ENCODE measurements around the gene EPB41L4B. TPM values are rescaled to one million over a fixed set of nuclear protein-coding genes. Genes with fewer than 3 reads are reported as not detected.
"Not testable (repeated sequence)": the region's sequence is repeated elsewhere in the genome, so short reads cannot be mapped to it uniquely, and the experiment has no call there.

The EPB41L4B gene
- total RNA-seq, 4 donors from 2014 or later: 56.4 to 72.7 (median 71.0) TPM

DNA sequence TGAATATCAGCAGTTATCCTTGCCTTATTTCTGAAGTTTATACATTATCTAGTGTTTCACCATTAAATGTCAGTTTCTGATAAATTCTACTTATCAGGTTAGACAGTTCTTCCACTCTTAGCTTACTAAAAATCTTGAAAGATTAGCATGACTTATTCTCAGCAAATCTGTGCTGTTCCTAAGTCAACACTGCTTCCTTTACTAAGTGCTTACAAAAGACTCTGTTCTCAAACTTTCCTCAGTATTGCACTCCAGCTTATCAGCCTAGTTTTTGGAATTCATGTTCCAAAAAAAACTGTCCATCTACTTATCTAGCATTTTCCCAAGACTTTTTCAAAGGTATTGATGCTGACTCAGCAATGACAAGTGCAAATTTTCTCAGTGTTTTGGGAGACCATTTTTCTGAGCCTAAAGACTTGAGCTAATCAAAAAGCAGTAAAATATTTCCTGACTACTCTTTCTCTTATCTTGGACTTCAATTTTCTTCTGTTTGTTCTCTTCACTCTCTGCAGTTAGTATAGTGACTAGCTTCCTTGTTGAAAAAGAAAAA, 92.7 kb downstream of the EPB41L4B start:
- TF ChIP-seq POLR2A (IDR thresholded peaks at IDR 0.05): no peak
- TF ChIP-seq, protein P1, sequence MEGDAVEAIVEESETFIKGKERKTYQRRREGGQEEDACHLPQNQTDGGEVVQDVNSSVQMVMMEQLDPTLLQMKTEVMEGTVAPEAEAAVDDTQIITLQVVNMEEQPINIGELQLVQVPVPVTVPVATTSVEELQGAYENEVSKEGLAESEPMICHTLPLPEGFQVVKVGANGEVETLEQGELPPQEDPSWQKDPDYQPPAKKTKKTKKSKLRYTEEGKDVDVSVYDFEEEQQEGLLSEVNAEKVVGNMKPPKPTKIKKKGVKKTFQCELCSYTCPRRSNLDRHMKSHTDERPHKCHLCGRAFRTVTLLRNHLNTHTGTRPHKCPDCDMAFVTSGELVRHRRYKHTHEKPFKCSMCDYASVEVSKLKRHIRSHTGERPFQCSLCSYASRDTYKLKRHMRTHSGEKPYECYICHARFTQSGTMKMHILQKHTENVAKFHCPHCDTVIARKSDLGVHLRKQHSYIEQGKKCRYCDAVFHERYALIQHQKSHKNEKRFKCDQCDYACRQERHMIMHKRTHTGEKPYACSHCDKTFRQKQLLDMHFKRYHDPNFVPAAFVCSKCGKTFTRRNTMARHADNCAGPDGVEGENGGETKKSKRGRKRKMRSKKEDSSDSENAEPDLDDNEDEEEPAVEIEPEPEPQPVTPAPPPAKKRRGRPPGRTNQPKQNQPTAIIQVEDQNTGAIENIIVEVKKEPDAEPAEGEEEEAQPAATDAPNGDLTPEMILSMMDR (IDR thresholded peaks at IDR 0.05): no peak
- intact Hi-C loops (cut with DNase I): no loop called here
- DNase-seq: no peak
- Histone ChIP-seq H3K9me3 (no peaks in the 10 kb centered on the region), H3K27me3 (no peaks in the 10 kb centered on the region), H3K4me3 (replicated peaks in 1 of 3) (no peak overlapping the region), H3K27ac (peak overlapping the region; percentile 56 to 75 (median 60)), H3K36me3 (no peaks in the 10 kb centered on the region), H3K4me1 (peaks cover 16 to 39% of the 10 kb centered on the region in 2 donors)

DNA sequence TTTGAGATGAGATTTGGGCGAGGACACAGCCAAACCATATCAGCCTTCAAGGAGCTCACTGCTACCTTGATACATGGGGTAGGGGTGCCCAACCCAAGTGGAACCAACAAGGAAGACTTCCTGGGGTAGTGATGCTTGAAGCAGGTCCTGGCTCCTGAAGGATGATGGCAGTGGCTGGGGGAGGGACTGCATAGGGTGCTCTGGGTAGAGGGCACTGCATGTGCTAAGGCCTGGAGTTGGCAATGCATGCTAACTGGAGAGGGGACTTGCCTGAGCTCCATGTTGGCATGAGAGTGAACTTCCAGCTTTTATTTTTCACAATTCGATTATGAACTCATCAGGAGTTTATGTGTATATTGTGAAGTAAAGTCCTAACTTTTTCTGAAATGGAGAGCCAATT, 95.2 kb downstream of the EPB41L4B start:
- Histone ChIP-seq H3K9me3 (no peaks in the 10 kb centered on the region), H3K27me3 (no peaks in the 10 kb centered on the region), H3K36me3 (no peaks in the 10 kb centered on the region), H3K4me1 (peaks cover 16 to 28% of the 10 kb centered on the region in 2 donors), H3K27ac (no peak overlapping the region), H3K4me3 (replicated peaks in 1 of 3) (no peak overlapping the region)
- intact Hi-C loops (cut with DNase I): no loop called here
- 64 to 90% methylated on average over 2 of the region's 2 CpGs for WGBS, 2 donors
- no peak for DNase-seq
- no peak for TF ChIP-seq POLR2A (IDR thresholded peaks at IDR 0.05)
- TF ChIP-seq, protein P1 (IDR thresholded peaks at IDR 0.05): no peak

DNA sequence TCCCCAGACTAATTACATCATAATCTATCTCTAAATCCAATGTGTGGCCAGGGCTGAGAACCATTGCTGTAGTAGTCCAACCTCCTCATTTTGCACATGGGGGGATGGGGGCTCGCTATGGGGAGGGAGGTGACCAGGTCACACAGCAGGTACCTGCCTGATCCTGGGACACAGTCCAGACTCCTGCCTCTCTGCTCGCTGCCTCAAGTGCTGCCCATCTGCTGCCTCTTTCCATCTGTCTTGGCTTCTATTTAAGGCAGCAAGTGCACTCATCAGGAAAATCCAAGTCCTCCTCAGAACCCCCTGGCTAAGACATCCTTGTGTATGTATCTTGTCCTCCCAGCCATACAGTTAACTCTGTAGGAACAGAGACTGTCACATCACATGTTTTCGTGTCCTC, 96.1 kb downstream of the EPB41L4B start:
- 78 to 90% methylated on average over 3 of the region's 3 CpGs for WGBS, 2 donors
- Histone ChIP-seq H3K4me3 (replicated peaks in 1 of 3) (no peak overlapping the region), H3K36me3 (no peaks in the 10 kb centered on the region), H3K27me3 (no peaks in the 10 kb centered on the region), H3K4me1 (peaks cover 8 to 21% of the 10 kb centered on the region in 2 donors), H3K27ac (no peak overlapping the region), H3K9me3 (no peaks in the 10 kb centered on the region)
- DNase-seq: no peak
- intact Hi-C loops (cut with DNase I): no loop called here
- TF ChIP-seq, protein P1 (IDR thresholded peaks at IDR 0.05): no peak
- TF ChIP-seq POLR2A (IDR thresholded peaks at IDR 0.05): no peak

DNA sequence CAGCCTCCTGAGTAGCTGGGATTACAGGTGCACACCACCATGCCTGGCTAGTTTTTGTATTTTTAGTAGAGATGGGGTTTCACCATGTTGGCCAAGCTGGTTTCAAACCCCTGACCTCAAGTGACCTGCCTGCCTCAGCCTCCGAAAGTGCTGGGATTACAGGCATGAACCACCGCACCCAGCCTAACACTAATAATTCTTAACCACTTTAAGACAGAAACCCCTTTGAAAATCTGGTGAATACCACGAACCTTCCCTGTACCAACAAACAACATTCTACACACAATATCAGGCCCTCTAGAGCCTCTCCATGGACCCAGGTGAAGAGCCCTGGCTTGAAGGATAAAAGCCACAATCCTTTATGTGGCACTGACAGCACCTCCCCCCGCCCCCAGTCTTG, 102.6 kb downstream of the EPB41L4B start:
- intact Hi-C loops (cut with DNase I); DNase-seq; H3K9me3 ChIP-seq; H3K27me3 ChIP-seq; H3K27ac ChIP-seq; H3K36me3 ChIP-seq; H3K4me1 ChIP-seq; H3K4me3 ChIP-seq (replicated peaks in 1 of 3): not testable (repeated sequence)
- WGBS, 2 donors: 82 to 86% methylated on average over 4 of the region's 4 CpGs

DNA sequence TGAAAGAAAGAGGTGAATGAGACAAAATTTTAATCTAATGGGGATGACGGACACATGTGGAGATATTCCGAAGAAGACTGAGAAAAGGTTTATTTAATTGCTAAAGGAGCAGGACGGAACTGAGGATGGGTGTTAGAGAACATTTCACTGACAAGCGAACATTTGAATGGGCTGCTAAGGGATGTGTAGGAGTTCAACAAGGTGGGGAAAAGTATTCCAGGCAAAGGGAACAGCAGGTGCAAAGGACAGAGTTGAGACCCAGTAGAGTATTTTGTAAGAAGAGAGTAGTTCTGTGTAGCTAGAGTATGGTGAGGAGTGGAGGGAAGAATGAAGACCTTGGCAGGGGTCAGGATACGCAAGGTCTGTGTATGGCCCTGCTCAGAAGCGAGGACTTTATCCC, 106.4 kb downstream of the EPB41L4B start:
- Histone ChIP-seq H3K9me3 (no peaks in the 10 kb centered on the region), H3K27ac (no peak overlapping the region), H3K27me3 (no peaks in the 10 kb centered on the region), H3K4me3 (replicated peaks in 1 of 3) (no peak overlapping the region), H3K4me1 (no peaks in the 10 kb centered on the region), H3K36me3 (no peaks in the 10 kb centered on the region)
- WGBS, 2 donors: 95% methylated on average over 6 of the region's 6 CpGs
- no peak for TF ChIP-seq POLR2A (IDR thresholded peaks at IDR 0.05)
- TF ChIP-seq, protein P1 (IDR thresholded peaks at IDR 0.05): no peak
- DNase-seq: no peak
- intact Hi-C loops (cut with DNase I): no loop called here

All from thyroid gland (tissue), 4 donors.